Fibroblast of pulmonary artery (primary cell): ENCODE data around the gene ADGRE3.
"Not testable (repeated sequence)": the region's sequence is repeated elsewhere in the genome, so short reads cannot be mapped to it uniquely, and the experiment has no call there.

Experiments used
- DNase-seq: peaks from one replicate; pipeline ENCODE4 v3.0.0-alpha.2; 2010; ENCODE audit warnings: low read depth
- H3K4me3 ChIP-seq: replicated peaks from 2 replicates; pipeline ENCODE4 v1.5.1; 2011; ENCODE audit warnings: low read depth, mild to moderate bottlenecking, control low read depth, low read length, moderate library complexity
- TF ChIP-seq, protein P1 (sequence below): IDR thresholded peaks from 2 replicates; pipeline ENCODE4 v1.5.1; 2011; ENCODE audit warnings: mild to moderate bottlenecking, control low read depth, low read length, inconsistent platforms; ENCODE audit errors: missing control alignments

Gene ADGRE3

DNA sequence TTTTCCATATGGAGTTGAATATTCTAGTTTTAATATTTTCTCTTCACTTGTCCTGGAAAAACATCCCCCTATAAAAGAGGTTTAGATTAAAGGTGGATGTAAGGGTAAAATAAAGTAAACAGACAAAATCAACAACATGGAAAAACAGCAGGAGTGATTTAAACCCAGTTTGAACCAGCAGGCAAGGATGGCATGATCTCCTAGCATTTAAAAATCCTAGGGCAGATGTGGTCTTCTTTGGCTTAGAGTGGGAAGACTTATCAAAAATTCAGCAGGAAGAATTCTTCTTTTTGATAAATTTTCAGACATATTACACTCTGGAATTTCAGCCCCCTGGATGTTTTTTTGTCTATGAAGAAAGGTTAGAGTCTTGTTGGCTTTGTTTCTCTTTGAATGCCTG lies 55.2 kb downstream of the ADGRE3 start:
- TF ChIP-seq, protein P1, sequence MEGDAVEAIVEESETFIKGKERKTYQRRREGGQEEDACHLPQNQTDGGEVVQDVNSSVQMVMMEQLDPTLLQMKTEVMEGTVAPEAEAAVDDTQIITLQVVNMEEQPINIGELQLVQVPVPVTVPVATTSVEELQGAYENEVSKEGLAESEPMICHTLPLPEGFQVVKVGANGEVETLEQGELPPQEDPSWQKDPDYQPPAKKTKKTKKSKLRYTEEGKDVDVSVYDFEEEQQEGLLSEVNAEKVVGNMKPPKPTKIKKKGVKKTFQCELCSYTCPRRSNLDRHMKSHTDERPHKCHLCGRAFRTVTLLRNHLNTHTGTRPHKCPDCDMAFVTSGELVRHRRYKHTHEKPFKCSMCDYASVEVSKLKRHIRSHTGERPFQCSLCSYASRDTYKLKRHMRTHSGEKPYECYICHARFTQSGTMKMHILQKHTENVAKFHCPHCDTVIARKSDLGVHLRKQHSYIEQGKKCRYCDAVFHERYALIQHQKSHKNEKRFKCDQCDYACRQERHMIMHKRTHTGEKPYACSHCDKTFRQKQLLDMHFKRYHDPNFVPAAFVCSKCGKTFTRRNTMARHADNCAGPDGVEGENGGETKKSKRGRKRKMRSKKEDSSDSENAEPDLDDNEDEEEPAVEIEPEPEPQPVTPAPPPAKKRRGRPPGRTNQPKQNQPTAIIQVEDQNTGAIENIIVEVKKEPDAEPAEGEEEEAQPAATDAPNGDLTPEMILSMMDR: no peak
- H3K4me3 ChIP-seq: no peak overlapping the region
- DNase-seq: no peak

DNA sequence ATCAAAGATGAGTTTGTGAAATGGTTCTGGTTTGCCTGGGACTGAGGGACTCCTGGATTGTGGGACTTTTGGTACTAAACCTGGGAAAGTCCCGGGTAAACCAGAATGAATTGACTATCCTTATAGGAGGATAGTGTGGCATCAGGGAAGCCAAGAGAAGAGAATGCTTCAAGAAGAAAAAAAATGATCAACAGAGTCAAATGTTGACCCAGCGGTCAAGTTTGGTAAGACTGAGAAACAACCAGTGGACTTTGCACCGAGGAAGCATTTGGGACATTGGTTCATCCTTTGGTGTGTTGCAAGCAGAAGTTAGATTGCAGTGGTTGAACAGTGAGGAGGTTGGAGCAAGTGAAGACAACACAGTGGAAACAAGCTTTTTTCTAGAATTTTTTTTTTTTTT lies 58.2 kb downstream of the ADGRE3 start:
- no peak for DNase-seq
- no peak overlapping the region for H3K4me3 ChIP-seq
- TF ChIP-seq, protein P1: no peak

DNA sequence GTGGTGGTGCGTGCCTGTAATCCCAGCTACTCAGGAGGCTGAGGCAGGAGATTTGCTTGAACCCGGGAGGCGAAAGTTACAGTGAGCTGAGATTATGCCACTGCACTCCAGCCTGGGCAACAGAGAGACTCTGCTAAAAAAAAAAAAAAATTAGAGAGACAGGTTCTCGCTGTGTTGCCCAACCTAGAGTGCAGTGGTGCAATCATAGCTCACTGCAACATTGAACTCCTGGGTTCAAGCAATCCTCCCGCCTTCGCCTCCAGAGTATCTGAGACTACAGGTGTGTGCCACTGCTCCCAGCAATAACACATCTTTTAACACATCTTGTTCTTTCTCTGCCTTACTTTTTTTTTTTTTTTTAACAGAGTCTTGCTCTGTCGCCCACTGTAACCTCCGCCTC lies 59.0 kb downstream of the ADGRE3 start:
- TF ChIP-seq, protein P1: no peak
- no peak overlapping the region for H3K4me3 ChIP-seq
- no peak for DNase-seq

DNA sequence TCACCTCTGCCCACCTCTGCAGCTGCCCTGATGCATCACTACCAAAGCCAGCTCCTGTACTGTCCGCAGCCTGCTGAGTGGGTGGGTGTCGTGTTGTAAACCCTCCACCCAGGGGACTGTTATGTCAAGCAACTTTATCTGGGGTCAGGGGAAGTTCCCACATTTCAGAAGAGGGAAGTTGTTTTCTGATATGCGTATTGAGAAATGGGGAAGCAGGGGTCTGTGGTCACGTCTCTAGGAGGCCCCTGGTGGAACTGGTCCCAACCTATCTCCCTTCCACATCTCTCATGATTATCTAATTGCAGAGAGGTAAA lies 60.6 kb downstream of the ADGRE3 start:
- no peak for DNase-seq
- TF ChIP-seq, protein P1: no peak
- no peak overlapping the region for H3K4me3 ChIP-seq

DNA sequence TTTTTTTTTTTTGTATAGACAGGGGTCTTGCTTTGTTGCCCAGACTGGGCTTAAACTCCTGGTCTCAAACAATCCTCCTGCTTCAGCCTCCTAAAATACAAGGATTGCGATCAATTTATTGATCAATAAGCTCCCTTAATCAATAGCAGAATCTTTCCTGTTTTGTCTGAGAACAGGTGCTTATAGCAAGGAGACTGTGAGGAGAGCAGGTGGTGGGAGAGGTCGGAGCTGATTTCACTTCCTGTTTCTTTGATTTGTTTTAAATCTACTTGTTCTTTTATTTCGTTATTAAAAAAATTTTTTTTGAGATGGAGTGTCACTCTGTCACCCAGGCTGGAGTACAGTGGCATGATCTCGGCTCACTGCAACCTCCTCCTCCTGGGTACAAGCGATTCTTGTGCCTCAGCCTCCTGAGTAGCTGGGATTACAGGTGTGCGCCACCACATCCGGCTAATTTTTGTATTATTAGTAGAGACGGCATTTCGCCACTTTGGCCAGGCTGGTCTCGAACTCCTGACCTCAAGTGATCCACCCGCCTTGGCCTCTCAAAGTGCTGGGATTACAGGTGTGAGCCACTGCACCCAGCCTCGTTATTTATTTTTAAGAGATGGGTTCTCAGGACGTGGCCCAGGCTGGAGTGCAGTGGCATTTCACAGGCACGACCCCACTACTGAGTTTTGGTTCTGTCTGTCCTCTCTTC lies 61.1 kb downstream of the ADGRE3 start:
- not testable (repeated sequence) for DNase-seq, H3K4me3 ChIP-seq

DNA sequence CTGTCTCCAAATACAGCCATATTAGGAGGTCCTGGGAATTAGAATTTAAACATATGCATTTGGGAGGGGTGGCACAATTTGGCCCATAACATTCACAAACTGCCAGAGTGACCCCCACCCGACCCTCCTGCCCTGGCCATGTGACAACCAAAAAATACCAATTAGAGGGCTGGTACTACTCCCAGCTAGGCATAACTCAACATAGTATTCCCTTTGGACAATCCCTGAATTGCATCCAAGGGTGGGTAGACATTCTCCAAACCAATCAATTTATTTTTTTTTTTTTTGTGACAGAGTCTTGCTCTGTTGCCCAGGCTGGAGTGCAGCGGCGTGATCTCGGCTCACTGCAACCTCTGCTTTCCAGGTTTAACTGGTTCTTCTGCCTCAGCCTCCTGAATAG lies 62.0 kb downstream of the ADGRE3 start:
- no peak for DNase-seq
- H3K4me3 ChIP-seq: no peak overlapping the region
- TF ChIP-seq, protein P1: no peak

DNA sequence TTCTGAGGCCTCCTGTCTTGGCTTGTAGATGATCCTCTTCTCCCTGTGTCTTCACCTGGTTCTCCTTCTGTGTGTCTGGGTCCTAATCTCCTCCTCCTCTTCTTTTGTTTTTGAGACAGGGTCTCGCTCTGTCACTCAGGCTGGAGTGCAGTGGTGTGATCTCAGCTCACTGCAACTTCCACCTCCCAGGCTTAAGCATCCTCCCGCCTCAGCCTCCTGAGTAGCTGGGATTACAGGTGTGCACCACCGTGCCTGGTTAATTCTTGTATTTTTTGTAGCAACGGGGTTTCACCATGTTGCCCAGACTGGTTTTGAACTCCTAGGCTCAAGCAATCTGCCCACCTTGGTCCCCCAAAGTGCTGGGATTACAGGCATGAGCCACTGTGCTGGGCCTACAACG lies 62.4 kb downstream of the ADGRE3 start:
- DNase-seq: not testable (repeated sequence)

DNA sequence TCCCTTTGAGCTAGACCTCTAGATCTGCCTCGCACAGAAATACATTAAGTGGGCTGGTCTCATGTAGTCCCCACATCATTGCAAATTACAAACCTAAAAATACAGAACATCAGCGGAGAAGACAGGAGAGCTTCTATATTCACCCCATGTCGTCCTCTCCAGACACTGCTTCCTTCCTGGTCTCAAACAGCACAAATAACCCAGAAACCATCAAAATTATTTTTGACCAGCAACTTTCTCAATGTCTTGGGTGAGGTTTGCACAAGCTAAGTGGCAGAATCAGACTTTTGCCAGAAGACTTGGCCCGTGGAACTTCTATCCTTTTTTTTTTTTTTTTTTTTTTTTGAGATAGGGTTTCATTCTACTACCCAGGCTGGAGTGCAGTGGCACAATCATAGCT lies 63.6 kb downstream of the ADGRE3 start:
- TF ChIP-seq, protein P1: no peak
- H3K4me3 ChIP-seq: no peak overlapping the region
- DNase-seq: no peak

More for the DNA sequence above, 62.4 kb downstream of the ADGRE3 start:
- not testable (repeated sequence) for H3K4me3 ChIP-seq
